CD4-positive, alpha-beta T cell treated with Interferon alpha-2 for 1 hour (primary cell): ENCODE results near the gene NTN1.
A peak's percentile ranks its signal among the peaks of the same experiment; 100 is the strongest.
"Not testable (repeated sequence)": the region's sequence is repeated elsewhere in the genome, so short reads cannot be mapped to it uniquely, and the experiment has no call there.

ENCODE experiments used
- DNase-seq, 2 donors: peaks; one replicate each; pipeline ENCODE4 v3.0.0-alpha.2; 2020 to 2022

NTN1 gene

GRCh38 chr17:9021158-9021991 lies at the start of gene NTN1:
Gene NTN1, plus strand, starts transcription at chr17:9021510. Its CDS starts 864 bp downstream, at chr17:9022374.
- peak; percentile 54 to 59 for DNase-seq

DNA sequence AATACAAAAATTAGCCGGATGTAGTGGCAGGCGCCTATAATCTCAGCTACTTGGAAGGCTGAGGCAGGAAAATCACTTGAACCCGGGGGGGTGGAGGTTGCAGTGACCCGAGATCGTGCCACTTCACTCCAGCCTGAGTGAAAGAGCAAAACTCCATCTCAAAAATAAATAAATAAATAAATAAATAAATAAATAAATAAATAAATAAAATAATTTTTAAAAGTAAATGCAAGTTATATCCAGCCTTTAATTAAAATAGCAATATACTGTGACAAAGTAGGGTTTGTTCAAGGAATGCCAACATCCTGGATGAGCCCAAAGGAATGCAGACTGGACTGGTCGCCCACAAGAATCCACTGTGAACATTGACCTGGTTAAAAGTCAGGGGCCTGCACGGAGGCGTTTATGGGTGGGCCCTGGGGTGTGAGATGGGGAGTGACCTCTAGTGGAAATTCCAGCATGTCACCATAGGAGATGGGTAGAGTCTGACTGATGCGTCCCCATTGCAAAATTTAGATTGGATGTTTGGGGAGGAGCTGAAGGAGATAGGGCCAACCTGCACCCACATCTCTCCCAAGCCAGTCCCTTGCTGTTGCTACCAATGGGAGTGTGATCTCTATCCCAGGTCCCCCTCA lies 46.1 kb upstream of the NTN1 start:
- DNase-seq = no peak

DNA sequence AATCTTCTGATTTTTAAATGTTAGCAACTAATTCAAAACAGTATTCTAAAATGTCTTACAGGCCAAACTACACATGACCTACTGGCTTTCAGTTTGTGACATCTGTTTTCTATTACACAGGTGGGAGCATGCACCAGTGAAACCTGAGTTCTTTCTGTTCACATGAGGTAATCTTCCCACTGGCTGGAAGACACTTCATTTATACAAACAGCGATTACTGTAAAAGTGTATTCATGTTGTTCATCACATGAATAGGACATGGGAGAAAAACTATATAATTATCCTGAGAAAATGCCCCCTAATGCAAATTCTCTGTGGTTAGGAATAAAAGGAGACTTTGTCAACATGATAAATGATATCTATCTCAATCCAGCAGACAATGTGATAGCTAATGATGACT lies 44.7 kb upstream of the NTN1 start:
- no peak for DNase-seq

GRCh38 chr17:8979715-8980114 lies 41.6 kb upstream of the NTN1 start:
- no peak for DNase-seq

DNA sequence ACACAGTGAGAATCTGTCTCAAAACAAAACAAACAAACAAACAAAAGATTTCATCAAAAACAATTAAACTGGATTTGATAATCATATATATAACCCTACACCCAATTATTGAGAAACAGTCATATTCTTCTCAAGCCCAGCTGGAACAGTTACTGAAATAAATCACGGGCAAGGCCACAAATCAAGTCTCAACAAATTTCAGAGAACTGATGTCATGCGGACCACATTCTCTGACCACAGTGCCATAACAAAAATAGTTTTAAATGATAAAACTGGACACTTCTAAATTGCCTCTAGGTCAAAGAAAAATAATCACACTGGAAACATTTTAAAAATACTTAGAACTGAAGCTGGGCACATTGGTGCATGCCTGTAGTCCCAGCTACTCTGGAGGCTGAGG lies 39.9 kb upstream of the NTN1 start:
- no peak for DNase-seq

- DNase-seq = not testable (repeated sequence)
These were observed 37.1 kb upstream of the NTN1 start for GRCh38 chr17:8984225-8984624.

GRCh38 chr17:8985054-8985701 lies 36.1 kb upstream of the NTN1 start:
- DNase-seq = no peak

DNA sequence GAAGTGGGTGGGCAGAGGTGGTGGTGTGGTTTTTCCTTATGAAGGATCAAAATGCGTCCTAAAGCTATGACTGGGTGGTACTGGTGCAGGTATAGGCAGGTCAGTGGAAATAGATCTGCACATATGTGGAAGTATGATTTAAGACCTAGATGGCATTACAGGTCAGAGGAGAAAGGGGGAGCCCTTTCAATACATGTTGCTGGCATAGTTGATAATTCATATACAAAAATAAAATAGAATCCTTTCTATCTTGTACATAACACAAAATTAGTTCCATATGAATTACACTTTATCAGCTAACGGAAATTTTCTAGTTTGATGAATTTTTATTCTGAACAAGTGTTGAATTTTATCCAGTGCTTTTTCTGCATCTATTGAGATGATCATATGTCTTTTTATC lies 35.0 kb upstream of the NTN1 start:
- DNase-seq = no peak

DNA sequence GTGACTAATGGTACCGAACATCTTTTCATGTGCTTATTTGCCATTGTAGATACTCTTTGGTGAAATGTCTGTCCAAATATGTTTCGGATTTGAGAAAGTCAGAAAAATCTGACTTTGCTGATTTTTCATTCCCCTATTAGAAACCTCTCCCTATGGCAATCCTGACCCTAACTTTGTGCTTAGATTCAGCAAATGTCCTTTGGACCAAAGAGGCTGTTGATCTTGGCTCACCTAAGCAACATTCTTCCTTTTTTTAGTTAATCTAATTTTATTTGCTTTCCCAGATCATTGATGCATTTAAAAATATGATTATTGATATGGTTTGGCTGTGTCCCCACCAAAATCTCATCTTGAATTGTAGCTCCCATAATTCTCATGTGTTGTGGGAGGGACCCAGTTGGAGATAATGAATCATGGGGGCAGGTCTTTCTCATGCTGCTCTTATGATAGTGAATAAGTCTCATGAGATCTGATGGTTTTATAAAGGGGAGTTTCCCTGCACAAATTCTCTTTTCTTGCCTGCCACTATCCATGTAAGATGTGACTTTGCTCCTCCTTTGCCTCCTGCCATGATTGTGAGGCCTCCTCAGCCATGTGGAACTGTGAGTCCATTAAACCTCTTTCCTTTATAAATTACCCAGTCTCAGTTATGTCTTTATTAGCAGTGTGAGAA lies 32.9 kb upstream of the NTN1 start:
- not testable (repeated sequence) for DNase-seq

GRCh38 chr17:8991514-8992285 lies 29.6 kb upstream of the NTN1 start:
- DNase-seq = peak; percentile 60 to 74

DNA sequence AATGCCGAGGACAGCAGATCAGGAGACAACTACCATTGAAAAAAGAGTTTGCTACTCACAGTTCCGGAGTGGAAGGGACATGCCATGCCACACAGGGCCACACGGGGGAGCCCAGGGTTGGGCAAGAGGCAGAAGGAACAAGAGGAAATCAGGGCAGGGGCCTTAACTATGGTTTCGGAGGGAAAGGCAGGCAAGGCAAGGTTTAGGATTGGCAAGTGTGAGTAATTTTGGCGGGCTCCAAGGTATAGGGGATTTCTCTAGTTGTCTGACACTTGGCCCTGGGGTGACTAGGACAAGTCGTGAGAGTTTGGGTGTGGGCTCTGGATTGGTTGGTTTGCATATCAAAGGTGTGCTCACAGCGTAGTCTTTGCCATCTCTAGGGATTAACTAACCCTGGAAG lies 27.0 kb upstream of the NTN1 start:
- peak; percentile 20 to 54 for DNase-seq

- no peak for DNase-seq
These were observed 25.6 kb upstream of the NTN1 start for GRCh38 chr17:8995711-8996110.

DNA sequence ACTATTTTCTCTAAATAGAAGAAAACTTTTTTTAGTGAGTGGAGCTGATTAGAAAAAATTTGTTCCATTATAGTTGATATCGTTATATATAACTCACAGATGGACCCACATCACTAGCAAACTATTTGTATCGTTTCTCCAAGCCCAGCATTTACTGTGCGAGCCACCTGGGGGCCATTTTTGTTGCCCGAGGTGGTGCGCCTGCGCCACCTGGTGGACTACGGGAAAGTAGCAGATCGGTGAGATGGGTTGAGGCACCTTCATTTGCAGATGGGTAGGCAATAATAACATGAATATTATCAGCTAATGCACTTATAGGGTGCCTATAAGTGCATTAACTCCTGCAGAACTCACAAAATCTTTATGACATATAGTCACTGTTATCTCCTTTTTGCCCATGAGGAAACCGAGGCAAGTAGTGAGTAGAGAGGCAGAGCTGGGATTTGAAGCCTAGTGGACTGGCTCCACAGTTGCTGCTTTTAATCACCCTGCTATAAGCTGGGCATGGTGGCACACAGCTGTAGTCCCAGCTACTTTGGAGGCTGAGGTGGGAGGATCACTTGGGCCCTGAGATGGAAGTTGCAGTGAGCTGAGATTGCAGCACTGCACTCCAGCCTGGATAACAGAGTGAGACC lies 23.2 kb upstream of the NTN1 start:
- peak; percentile 78 to 83 for DNase-seq

DNA sequence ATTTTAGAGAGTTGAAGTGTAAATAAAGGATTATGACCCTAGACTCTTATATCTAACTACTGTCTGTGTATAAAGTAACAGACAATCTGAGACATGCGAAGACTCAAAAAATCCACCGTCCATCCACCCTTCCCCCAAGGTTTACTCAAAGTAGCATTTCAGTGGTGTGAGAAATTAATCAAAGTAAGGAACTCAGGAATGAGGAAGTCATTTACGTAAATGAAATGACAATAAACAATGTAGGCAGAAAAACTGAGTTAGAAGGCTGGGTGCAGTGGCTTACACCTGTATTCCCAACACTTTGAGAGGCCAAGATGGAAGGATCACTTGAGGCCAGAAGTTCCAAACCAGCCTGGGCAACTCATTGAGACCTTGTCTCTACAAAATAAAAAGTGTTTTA lies 19.8 kb upstream of the NTN1 start:
- no peak for DNase-seq

DNA sequence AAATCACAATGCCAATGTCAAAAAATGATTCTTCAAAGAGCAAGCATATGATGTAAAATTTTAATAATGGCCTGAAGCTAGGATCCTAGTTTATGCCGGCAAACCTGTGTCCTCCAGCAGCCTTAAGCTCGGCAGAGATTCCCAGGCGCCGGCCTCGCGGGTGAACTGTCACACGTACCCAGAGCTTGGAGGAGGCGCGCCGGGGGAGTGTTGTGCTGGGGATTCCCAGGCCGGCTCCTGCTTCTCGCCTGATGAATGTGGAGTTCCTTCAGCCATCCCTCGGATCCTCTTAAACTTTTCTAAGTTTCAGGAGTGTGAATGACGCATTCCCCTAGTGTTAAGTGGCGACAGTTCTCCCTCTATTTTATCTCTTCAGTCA lies 19.1 kb upstream of the NTN1 start:
- DNase-seq = no peak

DNA sequence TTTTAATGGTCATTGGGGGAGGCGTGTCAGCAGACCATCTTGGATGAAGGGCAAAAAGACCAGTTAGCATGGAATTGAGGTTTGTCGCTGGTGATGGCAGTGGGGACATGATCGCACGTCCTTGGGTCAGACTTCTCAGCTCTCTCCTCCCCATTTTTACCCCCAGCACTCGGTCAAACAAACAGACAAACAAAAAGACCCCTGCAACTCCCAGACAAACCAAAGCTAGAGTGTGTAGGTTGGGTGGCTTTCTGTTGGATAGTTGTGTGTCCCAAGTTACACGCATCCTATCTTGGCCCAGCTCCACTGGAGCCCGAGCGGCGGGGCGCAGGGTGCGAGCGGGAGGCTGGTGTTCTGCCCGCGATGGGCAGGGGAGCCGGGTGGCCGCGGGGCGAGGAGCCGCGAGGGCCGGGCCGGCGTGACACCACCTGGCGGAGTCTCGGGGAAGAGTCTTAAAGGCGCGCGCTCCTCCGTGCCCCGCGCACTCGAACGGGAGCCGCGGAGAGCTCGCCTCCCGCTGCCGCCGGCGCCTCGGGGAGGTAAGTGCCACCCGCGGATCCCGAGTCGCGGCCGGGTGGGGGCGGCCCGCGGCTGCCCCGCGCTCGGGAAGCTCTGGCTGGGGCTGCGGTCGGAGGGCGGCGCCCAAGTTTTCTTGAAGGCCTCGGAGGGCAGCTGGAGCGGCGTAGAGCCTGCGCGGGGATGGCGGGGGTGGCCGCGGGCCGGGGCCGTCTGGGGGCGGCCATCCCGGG lies 18.5 kb upstream of the NTN1 start:
- peak in 1 of 2 donors; percentile 26 for DNase-seq

DNA sequence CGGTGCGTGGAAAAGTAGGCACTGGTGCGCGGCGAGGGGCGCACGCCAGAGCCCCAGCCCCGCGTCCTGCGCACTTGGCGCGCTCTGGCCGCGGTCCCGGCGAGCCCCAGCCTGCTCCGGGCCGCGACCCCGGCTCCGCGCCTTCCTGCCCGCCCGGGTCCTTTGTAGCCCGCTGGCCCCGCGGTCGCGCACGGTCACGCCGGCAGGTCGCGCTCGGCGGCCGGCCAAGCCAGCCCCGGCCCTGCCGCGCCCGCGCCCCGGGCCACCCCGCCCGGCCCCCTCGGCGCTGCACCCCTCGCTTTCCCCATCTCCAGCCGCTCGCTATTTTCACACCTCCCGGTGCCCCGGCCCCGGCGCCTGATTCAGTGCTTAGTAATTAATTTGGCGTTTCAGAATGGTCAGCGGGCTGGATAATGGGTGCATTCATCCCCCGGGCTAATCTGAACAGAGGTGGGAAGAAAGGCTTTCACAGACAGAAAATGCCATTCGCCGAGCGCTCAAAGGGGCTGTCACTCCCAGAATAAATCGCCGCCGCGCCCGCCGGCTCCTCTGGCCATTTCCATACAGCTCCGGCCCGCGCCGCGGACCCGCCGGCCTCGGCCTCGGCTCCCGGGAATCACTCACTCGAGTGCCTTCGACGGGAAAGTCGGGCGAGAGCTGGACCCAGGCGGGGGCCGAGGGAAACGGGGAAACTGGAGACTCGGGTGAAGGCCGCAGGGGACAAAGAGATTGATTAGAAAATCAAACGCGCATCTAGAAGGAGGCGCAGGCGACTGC lies 17.8 kb upstream of the NTN1 start:
- no peak for DNase-seq

DNA sequence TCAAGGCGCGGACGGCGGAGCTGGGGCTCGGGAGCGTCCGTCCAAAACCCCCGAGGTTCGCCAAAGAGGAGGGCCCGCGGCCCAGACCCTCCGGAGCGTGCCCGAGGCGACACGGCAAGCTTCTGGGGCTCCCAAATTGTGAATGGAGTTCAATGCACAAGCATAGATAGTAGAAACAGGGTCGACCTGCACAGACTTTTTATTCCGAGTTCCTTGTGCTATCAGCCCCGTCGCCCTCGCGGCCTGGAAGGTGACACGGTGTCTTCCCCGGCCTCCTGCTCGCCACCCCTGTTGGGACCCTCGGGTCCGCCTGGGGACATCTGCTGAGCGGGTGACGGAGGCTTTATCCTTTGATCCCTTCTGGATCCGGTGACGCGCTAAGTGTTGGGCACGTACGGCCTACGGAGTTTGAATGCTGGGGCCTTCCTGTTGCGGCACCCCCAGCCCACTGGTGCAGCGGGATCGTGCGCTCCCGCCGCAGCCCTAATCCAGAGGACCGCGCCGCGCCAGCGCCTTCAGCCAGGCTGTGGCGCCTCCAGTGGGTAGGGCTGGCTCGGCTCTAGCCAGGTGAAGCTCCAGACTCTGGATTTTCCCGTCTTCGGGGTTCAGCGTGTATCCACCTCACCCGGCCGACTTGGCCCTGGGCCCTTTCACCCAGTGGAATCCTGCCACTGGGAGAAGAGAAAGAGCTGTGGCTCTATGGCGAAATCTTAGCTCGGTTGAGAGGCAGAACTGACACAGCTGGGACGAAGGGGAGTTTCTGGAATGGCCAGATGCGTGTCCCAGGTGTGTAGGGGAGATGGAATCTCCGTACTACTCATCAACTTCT lies 17.0 kb upstream of the NTN1 start:
- no peak for DNase-seq

DNA sequence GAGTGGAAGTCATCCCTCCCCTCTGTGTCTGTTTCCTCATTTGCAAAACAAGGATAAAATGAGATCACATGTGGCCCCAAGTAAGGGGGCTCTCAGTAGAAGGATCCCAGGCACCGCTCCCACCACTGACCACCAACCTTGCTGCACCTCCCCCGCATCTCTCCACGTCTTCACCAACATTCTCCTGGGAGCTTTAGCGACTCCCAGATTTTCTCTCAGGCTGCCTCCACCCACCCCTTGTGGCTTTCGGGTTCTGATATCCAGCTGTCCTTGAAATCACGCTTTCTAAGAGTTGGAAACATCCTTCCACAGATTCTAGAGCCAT lies 16.4 kb upstream of the NTN1 start:
- no peak for DNase-seq
